Kasumi-1 (cell line): ENCODE measurements around the gene SCN3B.

Source experiments
- DNase-seq, 2 experiments: peaks; one replicate each; lab custom pipeline; 2025; lab: John Stamatoyannopoulos, UW

SCN3B gene

GRCh38 chr11:123594921-123595320 lies 59.5 kb downstream of the SCN3B start:
- no peak for DNase-seq

- no peak for DNase-seq
These were observed 60.1 kb downstream of the SCN3B start for GRCh38 chr11:123594188-123594901.

GRCh38 chr11:123593570-123593969 lies 60.9 kb downstream of the SCN3B start:
- DNase-seq, result no peak

GRCh38 chr11:123590296-123590912 lies 64.0 kb downstream of the SCN3B start:
- DNase-seq, result no peak

- no peak for DNase-seq
These were observed 65.6 kb downstream of the SCN3B start for GRCh38 chr11:123588864-123589262.

GRCh38 chr11:123588117-123588863 lies 66.1 kb downstream of the SCN3B start:
- no peak for DNase-seq

- no peak for DNase-seq
These were observed 66.9 kb downstream of the SCN3B start for GRCh38 chr11:123587559-123587958.

GRCh38 chr11:123587044-123587443 lies 67.4 kb downstream of the SCN3B start:
- DNase-seq, result no peak

- DNase-seq, result no peak
These were observed 67.9 kb downstream of the SCN3B start for GRCh38 chr11:123586568-123586967.

- no peak for DNase-seq
These were observed 68.7 kb downstream of the SCN3B start for GRCh38 chr11:123585706-123586105.

- no peak for DNase-seq
These were observed 69.2 kb downstream of the SCN3B start for GRCh38 chr11:123585206-123585605.

- no peak for DNase-seq
These were observed 69.7 kb downstream of the SCN3B start for GRCh38 chr11:123584737-123585136.

GRCh38 chr11:123584186-123584585 lies 70.2 kb downstream of the SCN3B start:
- no peak for DNase-seq

- no peak for DNase-seq
These were observed 71.4 kb downstream of the SCN3B start for GRCh38 chr11:123582992-123583504.

- no peak for DNase-seq
These were observed 72.6 kb downstream of the SCN3B start for GRCh38 chr11:123581651-123582399.

GRCh38 chr11:123580557-123581275 lies 73.7 kb downstream of the SCN3B start:
- peak; percentile 44 to 69 for DNase-seq

GRCh38 chr11:123580137-123580536 lies 74.3 kb downstream of the SCN3B start:
- no peak for DNase-seq

GRCh38 chr11:123579482-123579812 lies 75.0 kb downstream of the SCN3B start:
- no peak for DNase-seq
